ENCODE results near the gene SLC25A44.
"Not testable (repeated sequence)": the region's sequence is repeated elsewhere in the genome, so short reads cannot be mapped to it uniquely, and the experiment has no call there.

The SLC25A44 gene

GRCh38 chr1:156204686-156205085 is 10.8 kb downstream of the SLC25A44 start:
- Histone ChIP-seq H3K36me3 (ENCODE audit: control insufficient read depth, insufficient read depth, low read length) (peaks cover 12% of the 10 kb centered on the region), H3K27me3 (ENCODE audit: control insufficient read depth, insufficient read depth, low read length, poor library complexity, severe bottlenecking) (no peaks in the 10 kb centered on the region), H3K9me3 (ENCODE audit: control insufficient read depth, low read length) (no peaks in the 10 kb centered on the region), H3K27ac (ENCODE audit: insufficient read depth, low read depth, low read length, poor library complexity, severe bottlenecking) (no peak overlapping the region), H3K4me1 (ENCODE audit: control insufficient read depth, insufficient read depth, low read length) (no peaks in the 10 kb centered on the region), H3K4me3 (ENCODE audit: insufficient read depth, low read depth, low read length) (no peak overlapping the region)
- 90 to 97% methylated on average over 2 to 3 of the region's 3 CpGs for whole genome bisulfite sequencing, 2 experiments

- peaks cover 10% of the 10 kb centered on the region for H3K36me3 ChIP-seq (ENCODE audit: control insufficient read depth, insufficient read depth, low read length)
- H3K27ac ChIP-seq (ENCODE audit: insufficient read depth, low read depth, low read length, poor library complexity, severe bottlenecking), result no peak overlapping the region
- H3K4me3 ChIP-seq (ENCODE audit: insufficient read depth, low read depth, low read length), result no peak overlapping the region
- WGBS, 2 experiments, result 97 to 98% methylated on average over 3 of the region's 3 CpGs
- H3K4me1 ChIP-seq (ENCODE audit: control insufficient read depth, insufficient read depth, low read length), result peaks cover 6% of the 10 kb centered on the region
- H3K27me3 ChIP-seq (ENCODE audit: control insufficient read depth, insufficient read depth, low read length, poor library complexity, severe bottlenecking), result no peaks in the 10 kb centered on the region
- no peaks in the 10 kb centered on the region for H3K9me3 ChIP-seq (ENCODE audit: control insufficient read depth, low read length)
Measured at GRCh38 chr1:156211243-156211642, 17.3 kb downstream of the SLC25A44 start.

DNA sequence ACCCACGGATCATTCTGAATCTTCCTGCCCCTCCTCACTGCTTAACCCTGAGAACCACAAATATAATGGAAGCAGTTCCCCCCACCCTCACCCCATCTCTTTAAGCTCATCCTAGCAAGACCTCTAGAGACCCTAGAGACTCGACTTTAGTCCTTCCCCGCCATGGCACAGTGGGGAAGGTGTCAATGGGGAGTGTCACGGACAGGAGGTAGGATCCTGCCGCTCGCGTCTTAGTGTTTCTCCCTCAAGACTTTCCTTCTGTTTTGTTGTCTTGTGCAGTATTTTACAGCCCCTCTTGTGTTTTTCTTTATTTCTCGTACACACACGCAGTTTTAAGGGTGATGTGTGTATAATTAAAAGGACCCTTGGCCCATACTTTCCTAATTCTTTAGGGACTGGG is 18.2 kb downstream of the SLC25A44 start:
- 90 to 97% methylated on average over 8 to 9 of the region's 9 CpGs for WGBS, 2 experiments
- Histone ChIP-seq H3K27ac (ENCODE audit: insufficient read depth, low read depth, low read length, poor library complexity, severe bottlenecking) (no peak overlapping the region), H3K4me1 (ENCODE audit: control insufficient read depth, insufficient read depth, low read length) (peaks cover 6% of the 10 kb centered on the region), H3K4me3 (ENCODE audit: insufficient read depth, low read depth, low read length) (peak overlapping the region; percentile 84), H3K27me3 (ENCODE audit: control insufficient read depth, insufficient read depth, low read length, poor library complexity, severe bottlenecking) (no peaks in the 10 kb centered on the region), H3K36me3 (ENCODE audit: control insufficient read depth, insufficient read depth, low read length) (peaks cover 10% of the 10 kb centered on the region), H3K9me3 (ENCODE audit: control insufficient read depth, low read length) (no peaks in the 10 kb centered on the region)

DNA sequence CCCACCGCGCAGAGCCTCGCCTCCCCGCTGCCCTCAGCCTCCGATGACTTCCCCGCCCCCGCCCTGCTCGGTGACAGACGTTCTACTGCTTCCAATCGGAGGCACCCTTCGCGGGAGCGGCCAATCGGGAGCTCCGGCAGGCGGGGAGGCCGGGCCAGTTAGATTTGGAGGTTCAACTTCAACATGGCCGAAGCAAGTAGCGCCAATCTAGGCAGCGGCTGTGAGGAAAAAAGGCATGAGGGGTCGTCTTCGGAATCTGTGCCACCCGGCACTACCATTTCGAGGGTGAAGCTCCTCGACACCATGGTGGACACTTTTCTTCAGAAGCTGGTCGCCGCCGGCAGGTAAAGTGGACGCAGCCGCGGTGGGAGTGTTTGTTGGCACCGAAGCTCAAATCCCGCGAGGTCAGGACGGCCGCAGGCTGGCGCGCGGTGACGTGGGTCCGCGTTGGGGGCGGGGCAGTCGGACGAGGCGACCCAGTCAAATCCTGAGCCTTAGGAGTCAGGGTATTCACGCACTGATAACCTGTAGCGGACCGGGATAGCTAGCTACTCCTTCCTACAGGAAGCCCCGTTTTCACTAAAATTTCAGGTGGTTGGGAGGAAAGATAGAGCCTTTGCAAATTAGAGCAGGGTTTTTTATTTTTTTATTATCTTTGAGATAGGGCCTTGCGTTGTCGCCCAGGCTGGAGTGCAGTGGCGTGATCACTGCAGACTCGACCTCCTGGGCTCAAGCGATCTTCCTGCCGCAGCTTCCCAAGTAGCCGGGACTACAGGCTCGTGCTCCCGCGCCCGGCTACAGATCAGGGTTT is 19.1 kb downstream of the SLC25A44 start, which contains the start of gene PMF1:
Gene PMF1, plus strand, starts transcription at position 175 of the 811 bp plus-strand sequence. Its CDS starts 9 bp downstream, at position 184.
- no peaks in the 10 kb centered on the region for H3K9me3 ChIP-seq (ENCODE audit: control insufficient read depth, low read length)
- H3K4me1 ChIP-seq (ENCODE audit: control insufficient read depth, insufficient read depth, low read length), result peaks cover 6% of the 10 kb centered on the region
- WGBS, 2 experiments, result 0% methylated on average over 61 of the region's 61 CpGs

DNA sequence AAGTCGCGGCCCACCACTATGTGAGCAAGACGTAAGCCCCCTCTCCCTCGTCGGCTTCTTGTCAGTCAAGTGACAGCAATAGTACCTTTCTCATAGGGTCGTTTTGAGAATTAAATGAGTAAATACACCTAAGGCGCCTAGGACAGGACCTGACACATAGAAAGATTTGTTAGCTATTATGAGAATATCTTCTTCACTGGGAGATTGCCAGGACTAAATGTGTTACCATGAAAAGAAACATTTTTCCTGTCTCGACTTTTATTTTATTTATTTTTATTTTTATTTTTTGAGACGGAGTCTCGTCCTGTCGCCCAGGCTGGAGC is 19.7 kb downstream of the SLC25A44 start:
- Histone ChIP-seq H3K4me3 (ENCODE audit: insufficient read depth, low read depth, low read length) (peak overlapping the region; percentile 84), H3K27me3 (ENCODE audit: control insufficient read depth, insufficient read depth, low read length, poor library complexity, severe bottlenecking) (no peaks in the 10 kb centered on the region), H3K27ac (ENCODE audit: insufficient read depth, low read depth, low read length, poor library complexity, severe bottlenecking) (peak overlapping the region; percentile 95), H3K9me3 (ENCODE audit: control insufficient read depth, low read length) (no peaks in the 10 kb centered on the region), H3K4me1 (ENCODE audit: control insufficient read depth, insufficient read depth, low read length) (peaks cover 6% of the 10 kb centered on the region), H3K36me3 (ENCODE audit: control insufficient read depth, insufficient read depth, low read length) (no peaks in the 10 kb centered on the region)
- WGBS, 2 experiments, result 41% methylated on average over 11 of the region's 11 CpGs

More for the DNA sequence above, 19.1 kb downstream of the SLC25A44 start, which contains the start of gene PMF1:
- Histone ChIP-seq H3K4me3 (ENCODE audit: insufficient read depth, low read depth, low read length) (peak within 1 kb of the TSS; percentile 84), H3K27ac (ENCODE audit: insufficient read depth, low read depth, low read length, poor library complexity, severe bottlenecking) (peak within 1 kb of the TSS; percentile 95), H3K27me3 (ENCODE audit: control insufficient read depth, insufficient read depth, low read length, poor library complexity, severe bottlenecking) (no peaks in the 10 kb centered on the region), H3K36me3 (ENCODE audit: control insufficient read depth, insufficient read depth, low read length) (peaks cover 6% of the 10 kb centered on the region)

- Histone ChIP-seq H3K4me3 (ENCODE audit: insufficient read depth, low read depth, low read length) (peak overlapping the region; percentile 84), H3K27me3 (ENCODE audit: control insufficient read depth, insufficient read depth, low read length, poor library complexity, severe bottlenecking) (no peaks in the 10 kb centered on the region), H3K36me3 (ENCODE audit: control insufficient read depth, insufficient read depth, low read length) (no peaks in the 10 kb centered on the region), H3K4me1 (ENCODE audit: control insufficient read depth, insufficient read depth, low read length) (peaks cover 6% of the 10 kb centered on the region), H3K9me3 (ENCODE audit: control insufficient read depth, low read length) (no peaks in the 10 kb centered on the region), H3K27ac (ENCODE audit: insufficient read depth, low read depth, low read length, poor library complexity, severe bottlenecking) (no peak overlapping the region)
- WGBS, 2 experiments, result 93 to 94% methylated on average over 16 of the region's 16 CpGs
Measured at GRCh38 chr1:156214024-156214748, 20.3 kb downstream of the SLC25A44 start.

DNA sequence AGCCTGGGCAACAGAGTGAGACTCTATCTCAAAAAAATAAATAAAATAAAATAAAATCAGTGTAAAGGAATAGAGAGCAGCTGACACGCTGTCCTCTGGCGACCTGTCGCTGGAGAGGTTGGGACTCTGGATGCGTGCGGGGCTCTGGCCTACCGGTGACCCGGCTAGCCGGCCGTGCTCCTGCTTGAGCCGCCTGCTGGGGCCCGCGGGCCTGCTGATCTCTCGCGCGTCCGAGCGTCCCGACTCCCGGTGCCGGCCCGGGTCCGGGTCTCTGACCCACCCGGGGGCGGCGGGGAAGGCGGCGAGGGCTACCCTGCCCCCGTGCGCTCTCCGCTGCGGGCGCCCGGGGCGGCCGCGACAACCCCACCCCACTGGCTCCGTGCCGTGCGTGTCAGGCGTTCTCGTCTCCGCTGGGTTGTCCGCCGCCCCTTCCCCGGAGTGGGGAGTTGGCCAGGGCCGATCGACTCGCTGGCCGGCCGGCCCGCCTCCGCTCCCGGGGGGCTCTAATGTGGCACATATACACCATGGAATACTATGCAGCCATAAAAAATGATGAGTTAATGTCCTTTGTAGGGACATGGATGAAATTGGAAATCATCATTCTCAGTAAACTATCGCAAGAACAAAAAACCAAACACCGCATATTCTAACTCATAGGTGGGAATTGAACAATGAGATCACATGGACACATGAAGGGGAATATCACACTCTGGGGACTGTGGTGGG is 22.6 kb downstream of the SLC25A44 start:
- 96 to 98% methylated on average over 47 to 49 of the region's 55 CpGs for WGBS, 2 experiments
- H3K4me1 ChIP-seq (ENCODE audit: control insufficient read depth, insufficient read depth, low read length); H3K36me3 ChIP-seq (ENCODE audit: control insufficient read depth, insufficient read depth, low read length); H3K9me3 ChIP-seq (ENCODE audit: control insufficient read depth, low read length); H3K27ac ChIP-seq (ENCODE audit: insufficient read depth, low read depth, low read length, poor library complexity, severe bottlenecking); H3K4me3 ChIP-seq (ENCODE audit: insufficient read depth, low read depth, low read length); H3K27me3 ChIP-seq (ENCODE audit: control insufficient read depth, insufficient read depth, low read length, poor library complexity, severe bottlenecking): not testable (repeated sequence)

- Histone ChIP-seq H3K27ac (ENCODE audit: insufficient read depth, low read depth, low read length, poor library complexity, severe bottlenecking) (no peak overlapping the region), H3K9me3 (ENCODE audit: control insufficient read depth, low read length) (no peaks in the 10 kb centered on the region), H3K4me3 (ENCODE audit: insufficient read depth, low read depth, low read length) (no peak overlapping the region), H3K36me3 (ENCODE audit: control insufficient read depth, insufficient read depth, low read length) (peaks cover 7% of the 10 kb centered on the region), H3K27me3 (ENCODE audit: control insufficient read depth, insufficient read depth, low read length, poor library complexity, severe bottlenecking) (no peaks in the 10 kb centered on the region), H3K4me1 (ENCODE audit: control insufficient read depth, insufficient read depth, low read length) (no peaks in the 10 kb centered on the region)
- 97 to 98% methylated on average over 2 of the region's 2 CpGs for WGBS, 2 experiments
Measured at GRCh38 chr1:156217871-156218270, 24.0 kb downstream of the SLC25A44 start.

GRCh38 chr1:156220226-156220625 is 26.3 kb downstream of the SLC25A44 start:
- Histone ChIP-seq H3K36me3 (ENCODE audit: control insufficient read depth, insufficient read depth, low read length) (peaks cover 15% of the 10 kb centered on the region), H3K4me1 (ENCODE audit: control insufficient read depth, insufficient read depth, low read length) (no peaks in the 10 kb centered on the region), H3K9me3 (ENCODE audit: control insufficient read depth, low read length) (no peaks in the 10 kb centered on the region), H3K4me3 (ENCODE audit: insufficient read depth, low read depth, low read length) (no peak overlapping the region), H3K27ac (ENCODE audit: insufficient read depth, low read depth, low read length, poor library complexity, severe bottlenecking) (no peak overlapping the region), H3K27me3 (ENCODE audit: control insufficient read depth, insufficient read depth, low read length, poor library complexity, severe bottlenecking) (no peaks in the 10 kb centered on the region)
- 94 to 97% methylated on average over 8 to 9 of the region's 9 CpGs for WGBS, 2 experiments
